GM18517 (cell line): ENCODE measurements around the gene CEP152.
"Not testable (repeated sequence)": the region's sequence is repeated elsewhere in the genome, so short reads cannot be mapped to it uniquely, and the experiment has no call there.

Experiments used
- ATAC-seq: cut with Tn5 transposase; IDR thresholded peaks from one replicate; pipeline ENCODE4 v1.9.1; 2021; ENCODE audit warnings: mild to moderate bottlenecking, moderate library complexity; ENCODE audit not compliant: unreplicated experiment

CEP152 gene

GRCh38 chr15:48805591-48805990 lies 5.3 kb downstream of the CEP152 start:
- ATAC-seq, result no peak

GRCh38 chr15:48803877-48804276 lies 7.0 kb downstream of the CEP152 start:
- no peak for ATAC-seq

- ATAC-seq, result no peak
Measured at GRCh38 chr15:48802867-48803266, 8.0 kb downstream of the CEP152 start.

GRCh38 chr15:48802257-48802656 lies 8.6 kb downstream of the CEP152 start:
- ATAC-seq, result no peak

- ATAC-seq, result no peak
Measured at GRCh38 chr15:48800811-48801455, 9.9 kb downstream of the CEP152 start.

- ATAC-seq, result no peak
Measured at GRCh38 chr15:48800245-48800644, 10.6 kb downstream of the CEP152 start.

GRCh38 chr15:48798319-48798718 lies 12.6 kb downstream of the CEP152 start:
- ATAC-seq, result no peak

- ATAC-seq, result no peak
Measured at GRCh38 chr15:48796930-48797329, 13.9 kb downstream of the CEP152 start.

GRCh38 chr15:48796521-48796920 lies 14.3 kb downstream of the CEP152 start:
- no peak for ATAC-seq

GRCh38 chr15:48795901-48796300 lies 15.0 kb downstream of the CEP152 start:
- ATAC-seq, result no peak

GRCh38 chr15:48794697-48795134 lies 16.2 kb downstream of the CEP152 start:
- ATAC-seq, result peak; percentile 94

GRCh38 chr15:48792408-48792807 lies 18.5 kb downstream of the CEP152 start:
- ATAC-seq, result no peak

GRCh38 chr15:48790466-48791115 lies 20.3 kb downstream of the CEP152 start:
- ATAC-seq, result not testable (repeated sequence)

GRCh38 chr15:48785712-48786111 lies 25.2 kb downstream of the CEP152 start:
- ATAC-seq, result no peak

- no peak for ATAC-seq
Measured at GRCh38 chr15:48785195-48785594, 25.7 kb downstream of the CEP152 start.

- no peak for ATAC-seq
Measured at GRCh38 chr15:48784756-48785155, 26.1 kb downstream of the CEP152 start.

- ATAC-seq, result peak; percentile 56
Measured at GRCh38 chr15:48782911-48783310, 28.0 kb downstream of the CEP152 start.

- no peak for ATAC-seq
Measured at GRCh38 chr15:48781481-48782081, 29.3 kb downstream of the CEP152 start.

- ATAC-seq, result no peak
Measured at GRCh38 chr15:48781017-48781416, 29.9 kb downstream of the CEP152 start.

- ATAC-seq, result no peak
Measured at GRCh38 chr15:48778331-48778730, 32.5 kb downstream of the CEP152 start.

- no peak for ATAC-seq
Measured at GRCh38 chr15:48777645-48778330, 33.1 kb downstream of the CEP152 start.

- no peak for ATAC-seq
Measured at GRCh38 chr15:48775546-48775945, 35.3 kb downstream of the CEP152 start.
